Measurements from ENCODE around the gene RBFOX2.

The RBFOX2 gene

GRCh38 chr22:35785181-35785923 lies 243.3 kb downstream of the RBFOX2 start:
- DNase-seq (ENCODE audit: low read depth), result no peak
- no peak for TF ChIP-seq CTCF (conservative IDR thresholded peaks at IDR 0.05; ENCODE audit: low read depth, low read length)
- no peak overlapping the region for H3K4me3 ChIP-seq (ENCODE audit: low read length)

GRCh38 chr22:35784633-35785032 lies 244.0 kb downstream of the RBFOX2 start:
- DNase-seq (ENCODE audit: low read depth), result no peak
- no peak for TF ChIP-seq CTCF (conservative IDR thresholded peaks at IDR 0.05; ENCODE audit: low read depth, low read length)
- no peak overlapping the region for H3K4me3 ChIP-seq (ENCODE audit: low read length)

GRCh38 chr22:35783943-35784614 lies 244.5 kb downstream of the RBFOX2 start:
- no peak for TF ChIP-seq CTCF (conservative IDR thresholded peaks at IDR 0.05; ENCODE audit: low read depth, low read length)
- H3K4me3 ChIP-seq (ENCODE audit: low read length), result no peak overlapping the region
- DNase-seq (ENCODE audit: low read depth), result no peak

GRCh38 chr22:35782504-35782903 lies 246.1 kb downstream of the RBFOX2 start:
- no peak for DNase-seq (ENCODE audit: low read depth)

GRCh38 chr22:35781898-35782297 lies 246.7 kb downstream of the RBFOX2 start:
- DNase-seq (ENCODE audit: low read depth), result no peak
- no peak for TF ChIP-seq CTCF (conservative IDR thresholded peaks at IDR 0.05; ENCODE audit: low read depth, low read length)
- H3K4me3 ChIP-seq (ENCODE audit: low read length), result no peak overlapping the region

More at GRCh38 chr22:35782504-35782903, 246.1 kb downstream of the RBFOX2 start:
- H3K4me3 ChIP-seq (ENCODE audit: low read length), result no peak overlapping the region
- no peak for TF ChIP-seq CTCF (conservative IDR thresholded peaks at IDR 0.05; ENCODE audit: low read depth, low read length)

- no peak overlapping the region for H3K4me3 ChIP-seq (ENCODE audit: low read length)
- DNase-seq (ENCODE audit: low read depth), result peak; percentile 34
- no peak for TF ChIP-seq CTCF (conservative IDR thresholded peaks at IDR 0.05; ENCODE audit: low read depth, low read length)
These were observed 251.2 kb downstream of the RBFOX2 start for GRCh38 chr22:35777335-35777975.

Measured in retinal pigment epithelial cell (primary cell).